GM19328 (cell line): ENCODE results near the gene SOWAHA.
"Not testable (repeated sequence)": the region's sequence is repeated elsewhere in the genome, so short reads cannot be mapped to it uniquely, and the experiment has no call there.

Source experiments
- ATAC-seq: cut with Tn5 transposase; IDR thresholded peaks from one replicate; pipeline ENCODE4 v1.9.1; 2021; ENCODE audit warnings: mild to moderate bottlenecking, moderate library complexity; ENCODE audit not compliant: unreplicated experiment

Gene SOWAHA

GRCh38 chr5:132848270-132848669 lies 35.2 kb downstream of the SOWAHA start:
- ATAC-seq, result no peak

DNA sequence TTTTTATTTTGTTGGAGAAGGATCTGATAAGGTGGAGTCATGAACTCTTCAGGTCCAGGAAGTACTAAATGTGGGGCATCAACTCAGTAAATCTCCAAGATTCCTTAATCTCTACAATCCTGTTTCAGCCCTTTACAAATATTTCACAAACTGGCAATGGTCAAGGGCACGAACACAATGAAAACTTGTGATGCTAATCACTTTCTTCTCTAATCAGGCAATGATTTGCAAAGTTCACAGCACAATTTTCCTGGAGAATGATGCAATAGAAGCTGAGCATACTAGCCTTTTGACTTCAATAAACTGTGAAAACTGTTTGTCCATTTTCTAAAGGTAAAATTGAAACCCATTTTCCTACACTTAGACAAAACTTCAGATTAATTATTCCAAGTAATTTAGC lies 36.2 kb downstream of the SOWAHA start:
- ATAC-seq, result no peak

DNA sequence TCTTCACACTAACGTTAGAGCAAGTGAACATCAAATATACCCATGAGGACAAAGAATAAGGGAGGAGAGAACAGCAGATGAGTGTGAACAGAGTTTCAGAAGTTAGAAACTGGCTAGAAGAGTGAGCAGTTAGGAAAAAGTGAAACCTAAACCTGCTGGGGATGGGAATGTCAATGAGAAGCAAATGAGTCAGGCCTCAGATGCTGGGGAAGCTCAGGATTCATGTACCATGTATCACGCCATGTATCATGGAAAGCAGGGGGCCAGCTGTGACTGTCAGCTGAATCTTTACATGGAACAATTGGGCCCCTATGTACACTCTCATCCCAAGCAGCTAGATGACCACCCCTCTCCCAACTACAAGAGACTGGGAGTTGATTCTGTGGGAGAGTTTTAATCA lies 37.0 kb downstream of the SOWAHA start:
- ATAC-seq, result no peak

- no peak for ATAC-seq
Observed at GRCh38 chr5:132853323-132853722, 40.2 kb downstream of the SOWAHA start.

DNA sequence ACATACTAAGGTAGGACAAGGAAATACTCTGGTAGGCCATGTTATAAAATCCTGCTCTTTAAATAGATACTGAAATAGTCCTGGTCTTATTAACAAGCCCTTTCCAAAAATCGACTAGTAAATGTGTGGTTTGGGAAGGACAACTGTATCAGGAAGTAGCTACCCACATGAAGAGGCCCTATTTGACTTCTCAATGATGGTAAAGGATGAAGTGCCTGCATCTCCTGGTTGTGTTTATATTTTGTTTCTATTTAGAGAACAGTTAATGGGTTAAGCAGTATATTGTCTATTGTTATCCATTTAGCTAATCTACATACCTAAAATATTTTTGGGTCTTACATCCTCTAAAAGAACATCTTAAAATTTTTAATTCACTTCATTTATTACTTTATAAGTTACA lies 40.7 kb downstream of the SOWAHA start:
- ATAC-seq, result no peak

GRCh38 chr5:132854301-132854700 lies 41.2 kb downstream of the SOWAHA start:
- no peak for ATAC-seq

- not testable (repeated sequence) for ATAC-seq
Observed at GRCh38 chr5:132854992-132855391, 41.9 kb downstream of the SOWAHA start.

GRCh38 chr5:132856011-132856410 lies 42.9 kb downstream of the SOWAHA start:
- ATAC-seq, result no peak

- ATAC-seq, result no peak
Observed at GRCh38 chr5:132859889-132860437, 46.9 kb downstream of the SOWAHA start.

GRCh38 chr5:132860742-132861141 lies 47.6 kb downstream of the SOWAHA start:
- ATAC-seq, result no peak

GRCh38 chr5:132865668-132866341 lies 52.7 kb downstream of the SOWAHA start:
- ATAC-seq, result peak; percentile 11
